Measurements from ENCODE around the gene LDB1.

DNA sequence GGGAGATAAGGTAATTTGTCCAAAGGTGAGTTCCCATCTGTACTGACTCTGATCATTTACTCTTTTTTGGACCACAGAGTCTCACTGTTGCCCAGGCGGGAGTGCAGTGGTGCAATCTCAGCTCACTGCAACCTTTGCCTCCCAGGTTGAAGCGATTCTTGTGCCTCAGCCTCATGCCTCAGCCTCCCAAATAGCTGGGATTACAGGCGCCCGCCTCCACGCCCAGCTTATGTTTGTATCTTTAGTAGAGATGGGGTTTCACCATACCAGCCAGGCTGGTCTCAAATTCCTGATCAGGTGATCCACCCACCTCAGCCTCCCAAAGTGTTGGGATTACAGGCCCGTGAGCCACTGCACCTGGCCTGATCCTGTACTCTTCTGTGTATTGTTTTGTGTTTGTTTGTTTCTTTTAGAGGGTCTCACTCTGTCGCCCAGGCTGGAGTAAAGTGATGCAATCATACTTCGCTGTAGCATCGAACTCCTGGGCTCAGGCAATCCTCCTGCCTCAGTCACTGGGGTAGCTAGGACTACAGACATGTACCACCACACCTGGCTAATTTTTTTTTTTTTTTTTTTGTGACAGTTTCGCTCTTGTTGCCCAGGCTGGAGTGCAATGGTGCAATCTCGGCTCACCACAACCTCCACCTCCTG, 34.4 kb upstream of the LDB1 start:
- TF ChIP-seq CREB1 (IDR thresholded peaks at IDR 0.05; ENCODE audit: low read depth) (no peak), CEBPB (IDR thresholded peaks at IDR 0.05) (no peak), RAD21 (IDR thresholded peaks at IDR 0.05; ENCODE audit: low read depth) (no peak), TAF1 (IDR thresholded peaks at IDR 0.05; ENCODE audit: low read depth) (no peak), NFIC (IDR thresholded peaks at IDR 0.05) (no peak), EP300 (IDR thresholded peaks at IDR 0.05; ENCODE audit: borderline replicate concordance) (no peak), YY1 (IDR thresholded peaks at IDR 0.05; ENCODE audit: low read depth) (no peak), TCF12 (IDR thresholded peaks at IDR 0.05; ENCODE audit: low read depth) (no peak), TEAD4 (IDR thresholded peaks at IDR 0.05) (no peak), FOXM1 (IDR thresholded peaks at IDR 0.05; ENCODE audit: borderline replicate concordance, low read depth) (no peak)
- TF ChIP-seq, protein P1, sequence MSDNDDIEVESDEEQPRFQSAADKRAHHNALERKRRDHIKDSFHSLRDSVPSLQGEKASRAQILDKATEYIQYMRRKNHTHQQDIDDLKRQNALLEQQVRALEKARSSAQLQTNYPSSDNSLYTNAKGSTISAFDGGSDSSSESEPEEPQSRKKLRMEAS (IDR thresholded peaks at IDR 0.05) = no peak
- TF ChIP-seq, protein P2, sequence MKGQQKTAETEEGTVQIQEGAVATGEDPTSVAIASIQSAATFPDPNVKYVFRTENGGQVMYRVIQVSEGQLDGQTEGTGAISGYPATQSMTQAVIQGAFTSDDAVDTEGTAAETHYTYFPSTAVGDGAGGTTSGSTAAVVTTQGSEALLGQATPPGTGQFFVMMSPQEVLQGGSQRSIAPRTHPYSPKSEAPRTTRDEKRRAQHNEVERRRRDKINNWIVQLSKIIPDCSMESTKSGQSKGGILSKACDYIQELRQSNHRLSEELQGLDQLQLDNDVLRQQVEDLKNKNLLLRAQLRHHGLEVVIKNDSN (IDR thresholded peaks at IDR 0.05) = no peak

Data from Ishikawa (cell line).